EH (cell line): ENCODE results near the gene MRTFA.
"Not testable (repeated sequence)": the region's sequence is repeated elsewhere in the genome, so short reads cannot be mapped to it uniquely, and the experiment has no call there.

Source experiments
- DNase-seq: peaks from one replicate; pipeline ENCODE4 v3.0.0-alpha.2; 2015; ENCODE audit warnings: low read depth

The MRTFA gene

GRCh38 chr22:40636380-40637182, at the start of gene MRTFA:
TSS of gene MRTFA (minus strand) at chr22:40636719.
- peak; percentile 100 for DNase-seq

- DNase-seq = no peak
These were observed 48.9 kb upstream of the MRTFA start for GRCh38 chr22:40685406-40685805.

- no peak for DNase-seq
These were observed 48.2 kb upstream of the MRTFA start for GRCh38 chr22:40684728-40685127.

GRCh38 chr22:40681451-40681850, 44.9 kb upstream of the MRTFA start:
- DNase-seq = no peak

- no peak for DNase-seq
These were observed 44.3 kb upstream of the MRTFA start for GRCh38 chr22:40680819-40681183.

- DNase-seq = peak; percentile 63
These were observed 43.7 kb upstream of the MRTFA start for GRCh38 chr22:40679964-40680818.

GRCh38 chr22:40679249-40679963, 42.9 kb upstream of the MRTFA start, which contains the start of gene MCHR1:
TSS of gene MCHR1 (plus strand) at chr22:40679484. CDS start at chr22:40679653, 169 bp downstream.
- no peak for DNase-seq

GRCh38 chr22:40678493-40679248, 42.2 kb upstream of the MRTFA start:
- DNase-seq = no peak

GRCh38 chr22:40676644-40677043, 40.1 kb upstream of the MRTFA start:
- no peak for DNase-seq

GRCh38 chr22:40676166-40676565, 39.6 kb upstream of the MRTFA start:
- DNase-seq = not testable (repeated sequence)

- no peak for DNase-seq
These were observed 37.8 kb upstream of the MRTFA start for GRCh38 chr22:40674274-40674673.

GRCh38 chr22:40673017-40673416, 36.5 kb upstream of the MRTFA start:
- no peak for DNase-seq

GRCh38 chr22:40671796-40672360, 35.4 kb upstream of the MRTFA start:
- no peak for DNase-seq

- DNase-seq = no peak
These were observed 34.9 kb upstream of the MRTFA start for GRCh38 chr22:40671369-40671768.

- no peak for DNase-seq
These were observed 33.5 kb upstream of the MRTFA start for GRCh38 chr22:40670058-40670457.

- peak; percentile 97 for DNase-seq
These were observed 32.3 kb upstream of the MRTFA start for GRCh38 chr22:40668611-40669411.

- peak; percentile 97 for DNase-seq
These were observed 29.8 kb upstream of the MRTFA start for GRCh38 chr22:40666151-40666848.

GRCh38 chr22:40665312-40665711, 28.8 kb upstream of the MRTFA start:
- DNase-seq = peak; percentile 93

- no peak for DNase-seq
These were observed 25.2 kb upstream of the MRTFA start for GRCh38 chr22:40661671-40662070.

- no peak for DNase-seq
These were observed 24.2 kb upstream of the MRTFA start for GRCh38 chr22:40660730-40661129.
